ENCODE data around the gene KLHL22. TPM values are rescaled to one million over a fixed set of nuclear protein-coding genes. Genes with fewer than 3 reads are reported as not detected.
"Not testable (repeated sequence)": the region's sequence is repeated elsewhere in the genome, so short reads cannot be mapped to it uniquely, and the experiment has no call there.

Gene KLHL22
- total RNA-seq, 1 experiment from 2014 or later = 21.2 TPM

DNA sequence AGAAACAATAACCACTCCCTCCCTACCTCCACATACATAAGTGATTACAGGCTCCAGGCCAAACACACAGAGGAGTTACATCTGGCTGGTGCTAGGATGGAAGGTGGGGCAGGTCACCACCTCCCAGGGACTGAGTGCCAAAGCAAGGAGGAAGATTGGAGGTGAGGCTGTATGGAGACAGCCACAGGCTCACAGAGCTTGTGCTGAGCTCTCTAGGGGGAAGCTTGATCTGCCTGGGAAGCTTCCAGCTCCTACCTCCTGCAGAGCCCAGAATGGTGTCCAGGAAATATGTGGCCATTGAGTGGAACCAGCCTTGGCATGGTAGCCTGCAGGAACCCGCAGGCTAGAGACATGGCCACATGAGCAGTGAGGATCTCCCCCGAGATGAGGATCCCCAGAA is 8.2 kb upstream of the KLHL22 start:
- DNase-seq (ENCODE audit: low read depth) = peak; percentile 81

DNA sequence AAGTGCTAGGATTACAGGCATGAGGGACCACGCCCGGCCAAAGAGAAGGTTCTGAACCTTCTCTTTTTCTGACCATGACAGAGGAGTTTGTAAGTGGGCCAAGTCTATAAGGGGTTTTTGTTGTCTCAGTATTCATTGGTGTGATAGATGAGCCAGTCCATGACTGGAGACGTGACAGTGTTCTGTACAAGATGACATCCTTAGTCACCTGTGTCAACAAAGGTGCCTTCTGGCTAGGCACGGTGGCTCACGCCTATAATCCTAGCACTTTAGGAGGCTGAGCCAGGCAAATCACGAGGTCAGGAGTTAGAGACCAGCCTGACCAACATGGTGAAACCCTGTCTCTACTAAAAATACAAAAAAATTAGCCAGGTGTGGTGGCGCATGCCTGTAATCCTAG is 4.2 kb upstream of the KLHL22 start:
- DNase-seq (ENCODE audit: low read depth) = no peak

DNA sequence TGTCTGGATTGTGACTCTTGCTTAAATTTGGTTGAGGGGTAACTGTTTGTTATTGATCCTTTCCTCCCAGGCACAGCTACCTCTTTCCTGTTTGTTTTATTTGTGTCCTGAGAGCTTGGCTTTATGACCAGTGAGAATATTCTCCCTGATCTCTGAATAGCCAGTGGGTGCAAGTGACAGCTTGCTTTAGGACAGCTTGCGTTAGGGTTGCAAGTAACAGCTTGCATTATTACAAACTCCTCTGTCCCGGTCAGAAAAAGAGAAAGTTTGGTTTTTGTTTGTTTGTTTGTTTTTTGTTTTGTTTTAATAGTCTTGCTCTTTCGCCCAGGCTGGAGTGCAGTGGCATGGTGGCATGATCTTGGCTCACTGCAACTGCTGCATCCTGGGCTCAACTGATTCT is 3.3 kb upstream of the KLHL22 start:
- DNase-seq (ENCODE audit: low read depth) = no peak

DNA sequence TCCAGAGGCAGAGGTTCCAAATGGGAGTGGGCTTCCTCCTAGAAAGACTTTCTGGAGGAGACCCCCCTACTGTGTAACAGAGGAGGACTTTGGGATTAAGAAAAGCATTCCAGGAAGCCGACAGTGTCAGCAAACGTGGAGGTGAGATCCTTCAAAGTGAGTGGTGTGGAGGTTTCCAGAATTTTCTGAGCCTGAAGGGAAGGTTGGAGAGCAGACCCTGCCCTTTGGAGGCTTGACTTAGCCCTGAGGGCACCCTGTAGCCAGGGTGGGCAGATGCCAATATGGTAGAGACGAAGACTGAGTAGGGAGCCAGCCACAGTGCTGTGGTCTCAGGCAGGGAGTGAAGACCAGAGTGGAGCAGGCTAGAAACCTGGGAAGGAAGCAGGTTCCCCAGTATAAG is 1.8 kb upstream of the KLHL22 start:
- DNase-seq (ENCODE audit: low read depth) = no peak

DNA sequence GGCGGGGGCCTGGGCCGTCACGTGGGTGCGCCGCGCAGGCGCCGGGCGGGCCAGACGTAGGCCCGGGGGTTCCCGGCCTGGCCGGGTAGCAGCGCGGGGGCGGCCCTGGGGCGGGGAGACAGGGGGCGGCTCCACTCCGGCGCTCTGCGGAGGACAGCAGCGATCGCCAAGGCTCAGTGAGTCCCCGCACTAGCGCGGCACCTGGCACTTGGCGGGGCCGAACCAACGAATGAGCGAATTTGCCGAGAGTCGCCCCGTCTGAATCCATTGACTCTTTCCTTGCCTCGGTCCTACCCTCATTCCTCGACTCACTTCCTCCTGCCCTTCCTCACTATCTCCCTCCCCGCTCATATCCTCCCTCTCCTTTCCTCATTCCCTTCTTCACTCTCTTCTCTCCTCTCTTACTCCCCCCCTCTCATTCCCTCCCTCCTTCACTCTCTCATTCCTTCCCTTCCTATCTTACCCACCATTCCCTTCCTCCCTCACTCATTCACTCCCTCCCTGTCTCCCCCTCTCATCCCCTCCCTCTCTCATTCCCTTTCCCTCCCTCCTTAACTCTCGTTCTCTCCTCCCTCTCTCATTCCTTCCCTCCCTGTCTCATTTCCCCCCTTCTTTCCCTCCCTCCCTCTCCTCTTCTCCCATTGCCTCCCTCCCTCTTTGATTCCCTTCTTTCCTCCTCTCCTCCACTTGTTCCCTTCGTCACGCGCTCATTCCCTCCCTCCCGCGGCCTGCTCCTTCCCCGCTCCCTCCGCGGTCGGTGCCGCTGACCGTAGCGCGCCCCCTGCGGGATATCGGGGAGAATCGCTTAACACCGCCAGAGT is 476 bp upstream of the KLHL22 start:
- peak; percentile 82 for DNase-seq (ENCODE audit: low read depth)

DNA sequence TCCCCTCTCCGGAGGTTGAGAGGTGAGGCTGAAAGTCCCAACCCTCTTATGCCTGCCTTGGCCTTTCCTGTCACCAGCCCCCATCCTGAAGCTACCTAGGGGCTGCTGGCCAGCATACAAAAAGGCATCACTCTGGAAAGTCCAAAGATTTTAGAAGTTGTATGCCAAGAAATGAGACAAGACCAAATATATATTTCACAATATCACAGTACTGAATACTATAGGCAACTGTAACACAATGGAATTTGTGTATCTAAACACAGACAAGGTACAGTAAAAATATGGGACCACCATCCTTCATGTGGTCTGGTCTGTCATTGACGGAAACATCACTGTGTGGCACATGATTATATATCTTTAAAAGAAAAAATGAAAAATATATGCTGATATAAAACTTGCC is 4.2 kb downstream of the KLHL22 start:
- DNase-seq (ENCODE audit: low read depth) = no peak

DNA sequence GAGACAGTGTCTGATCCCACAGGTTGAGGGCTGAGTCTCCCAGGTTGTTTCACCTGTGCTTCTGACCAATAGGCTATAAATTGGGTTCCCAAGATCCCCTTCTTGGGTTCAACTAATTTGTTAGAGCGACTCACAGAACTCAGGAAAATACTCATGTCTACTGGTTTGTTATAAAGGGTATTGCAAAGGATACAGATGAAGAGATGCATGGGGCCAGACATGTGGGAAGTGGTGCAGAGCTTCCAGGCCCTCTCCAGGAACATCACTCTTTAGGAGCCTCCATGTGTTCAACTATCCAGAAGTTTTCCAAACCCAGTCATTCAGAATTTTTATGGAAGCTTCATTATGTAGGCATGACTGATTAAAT is 4.7 kb downstream of the KLHL22 start:
- DNase-seq (ENCODE audit: low read depth) = no peak

DNA sequence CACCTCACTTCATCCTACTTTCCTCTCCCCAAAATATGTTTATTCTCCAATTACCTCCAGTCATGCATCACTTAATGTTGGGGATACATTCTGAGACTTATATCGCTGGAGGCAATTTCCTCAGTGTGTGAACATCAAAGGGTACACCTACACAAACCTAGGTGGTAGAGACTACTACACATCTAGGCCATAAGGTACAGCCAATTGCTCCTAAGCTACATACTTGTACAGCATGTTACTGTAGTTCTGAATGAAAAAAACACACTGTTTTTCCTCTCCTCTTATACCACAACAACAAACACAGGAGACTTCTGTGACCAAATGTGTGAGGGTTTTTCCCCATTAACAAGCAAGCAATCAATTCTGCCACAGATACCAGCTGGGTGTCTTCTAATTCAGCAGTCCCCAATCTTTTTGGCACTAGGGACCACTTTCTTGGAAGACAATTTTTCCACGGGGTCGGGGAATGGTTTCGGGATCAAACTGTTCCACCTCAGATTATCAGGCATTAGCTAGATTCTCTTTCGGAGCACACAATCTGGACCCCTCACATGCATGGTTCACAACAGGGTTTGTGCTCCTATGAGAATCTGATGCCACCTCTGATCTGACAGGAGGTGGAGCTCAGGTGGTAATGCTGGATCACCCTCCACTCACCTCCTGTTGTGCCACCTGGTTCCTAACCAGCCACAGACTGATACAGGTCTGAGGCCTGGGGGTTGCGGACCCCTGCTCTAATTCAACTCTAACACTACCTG is 5.2 kb downstream of the KLHL22 start:
- DNase-seq (ENCODE audit: low read depth) = no peak

DNA sequence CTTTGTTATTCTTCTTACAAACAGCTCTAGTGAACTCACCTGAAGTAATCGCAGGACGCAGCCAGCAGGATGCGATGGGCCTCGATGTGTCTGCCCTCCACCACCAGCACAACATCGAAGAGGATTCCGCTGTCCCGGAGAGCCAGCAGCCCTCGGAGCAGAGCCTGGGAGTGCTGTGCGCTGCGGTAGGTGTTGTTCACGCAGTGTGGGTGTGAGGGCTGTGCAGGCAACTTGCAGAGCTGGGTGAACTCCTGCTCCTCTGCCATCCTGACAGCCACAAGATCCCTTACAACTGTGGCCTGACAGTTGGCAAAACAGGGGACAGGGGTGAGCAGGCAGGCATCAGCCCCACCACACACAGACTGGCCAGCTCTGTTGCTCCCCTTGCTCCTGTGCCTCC is 6.6 kb downstream of the KLHL22 start:
- DNase-seq (ENCODE audit: low read depth) = no peak

DNA sequence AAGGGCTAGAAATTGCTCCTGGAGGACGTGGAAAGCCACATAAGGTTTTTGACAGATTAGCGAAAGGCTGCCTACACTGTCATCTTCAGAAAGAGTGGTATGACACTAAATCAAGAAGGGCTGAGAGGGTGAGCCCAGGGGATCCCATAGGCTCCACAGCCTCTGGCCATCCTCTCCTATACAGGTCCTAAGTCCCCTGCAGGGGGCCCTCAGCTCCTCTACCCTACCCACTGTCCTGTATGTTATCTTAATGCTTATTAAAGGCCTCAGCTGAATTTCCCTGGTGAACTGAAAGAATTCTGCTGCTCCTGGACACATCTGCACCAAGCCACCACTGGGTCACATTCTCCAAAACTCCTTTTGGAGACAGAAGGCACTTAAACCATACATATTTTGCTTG is 7.9 kb downstream of the KLHL22 start:
- DNase-seq (ENCODE audit: low read depth) = no peak

DNA sequence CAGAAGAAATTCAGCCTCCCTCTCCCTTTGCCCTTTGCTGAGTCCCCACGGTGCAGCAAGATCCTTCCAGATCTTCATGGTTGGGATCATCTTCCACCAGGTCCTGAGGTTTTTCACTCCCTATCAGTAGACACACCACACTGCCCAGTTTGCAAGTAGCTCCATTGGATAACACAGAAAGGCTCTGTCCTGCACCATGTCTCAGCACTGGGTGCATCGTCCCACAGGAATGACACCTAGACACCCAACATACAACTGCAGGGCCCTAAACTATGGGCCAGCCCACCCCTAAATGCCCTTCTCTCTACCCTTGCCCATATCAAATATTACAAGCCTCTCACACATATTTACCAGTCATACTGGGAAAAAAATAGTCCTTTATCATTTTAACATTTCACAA is 9.4 kb downstream of the KLHL22 start:
- DNase-seq (ENCODE audit: low read depth) = no peak

DNA sequence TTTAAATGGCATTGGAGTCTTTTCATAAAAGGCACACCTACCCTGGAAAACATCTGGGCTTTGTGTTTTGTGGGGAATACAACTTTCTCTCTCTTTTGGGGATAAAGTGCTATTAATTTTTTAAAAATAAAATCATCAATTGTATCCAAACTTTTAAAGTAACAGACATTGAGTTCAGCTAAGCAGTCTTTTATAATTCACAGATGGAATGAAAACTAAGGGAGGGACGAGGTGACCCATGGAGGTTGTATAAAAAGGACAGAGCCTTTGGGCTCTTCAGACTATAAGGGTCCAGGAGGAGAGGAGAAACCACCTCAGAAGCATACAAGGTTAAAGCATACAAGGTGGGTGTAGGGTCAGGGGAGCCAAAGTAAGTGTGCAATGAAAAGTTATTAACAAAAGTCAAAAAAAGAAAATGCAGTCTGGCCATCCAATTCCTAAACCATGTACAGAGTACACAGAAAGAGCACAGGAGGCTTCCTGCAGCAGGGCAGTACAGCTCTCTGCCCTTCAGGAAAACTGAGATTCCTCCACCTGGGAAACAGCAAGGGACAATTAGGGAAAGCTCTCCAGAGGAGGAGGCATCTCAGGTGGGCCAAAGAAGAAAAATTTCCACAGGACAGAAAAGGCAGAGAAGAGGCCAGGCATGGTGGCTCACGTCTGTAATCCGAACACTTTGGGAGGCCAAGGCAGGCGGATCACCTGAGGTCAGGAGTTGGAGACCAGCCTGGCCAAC is 10.5 kb downstream of the KLHL22 start:
- no peak for DNase-seq (ENCODE audit: low read depth)

DNA sequence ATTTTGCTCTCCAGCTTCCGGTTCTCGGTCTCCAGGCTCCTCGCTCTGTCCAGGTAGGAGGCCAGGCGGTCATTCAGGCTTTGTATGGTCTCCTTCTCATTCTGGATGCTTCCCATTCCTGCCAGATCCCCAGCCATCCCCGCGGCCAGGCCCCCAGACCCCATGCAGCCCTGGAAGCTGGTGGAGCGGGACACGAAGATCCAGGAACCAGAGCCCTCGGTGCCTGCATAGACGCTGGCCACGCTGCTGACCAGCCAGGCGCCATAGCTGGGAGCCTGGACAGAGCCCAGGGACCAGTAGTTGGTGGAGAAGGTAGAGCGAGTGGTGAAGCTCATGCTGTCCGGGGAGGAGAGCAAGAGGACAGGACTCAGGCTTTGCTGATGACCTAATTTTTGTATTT is 11.8 kb downstream of the KLHL22 start:
- DNase-seq (ENCODE audit: low read depth) = no peak

DNA sequence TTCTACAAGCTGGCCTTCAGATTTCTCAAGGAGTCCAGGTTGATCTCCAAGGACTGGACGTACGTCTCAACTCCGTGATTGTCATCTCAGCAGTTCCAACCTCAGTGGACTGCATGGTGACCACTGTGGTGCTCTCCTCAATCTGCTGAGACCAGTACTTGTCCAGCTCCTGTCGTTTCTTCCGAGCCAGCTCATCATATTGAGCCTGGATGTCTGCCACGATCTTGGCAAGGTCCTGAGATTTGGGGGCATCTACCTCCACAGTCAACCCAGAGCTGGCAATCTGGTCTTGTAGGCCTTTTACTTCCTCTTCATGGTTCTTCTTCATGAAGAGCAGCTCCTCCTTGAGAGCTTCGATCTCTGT is 12.5 kb downstream of the KLHL22 start:
- not testable (repeated sequence) for DNase-seq (ENCODE audit: low read depth)

DNA sequence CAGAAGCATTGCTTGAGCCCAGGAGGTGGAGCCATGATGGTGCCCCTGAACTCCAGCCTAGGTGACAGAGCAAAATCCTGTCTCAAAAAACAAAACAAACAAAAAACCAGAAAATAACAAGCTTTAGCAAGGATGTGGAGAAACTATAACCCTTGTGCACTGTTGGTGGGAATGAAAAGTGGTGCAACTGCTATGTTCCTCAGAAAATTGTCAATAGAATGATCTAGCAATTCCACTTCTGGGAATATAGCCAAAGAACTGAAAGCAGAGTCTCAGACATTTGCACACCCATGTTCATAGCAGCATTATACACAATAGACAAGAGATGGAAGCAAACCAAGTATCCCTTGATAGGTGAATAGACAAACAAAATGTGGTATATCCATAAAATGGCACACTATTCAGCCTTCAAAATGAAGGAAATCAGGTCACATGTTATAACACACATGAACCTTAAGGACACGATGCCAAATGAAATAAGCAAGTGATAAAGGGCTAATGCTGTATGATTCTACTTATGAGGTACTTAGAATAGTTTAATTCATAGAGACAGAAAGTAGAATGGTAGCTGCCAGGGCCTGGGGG is 15.9 kb downstream of the KLHL22 start:
- no peak for DNase-seq (ENCODE audit: low read depth)

DNA sequence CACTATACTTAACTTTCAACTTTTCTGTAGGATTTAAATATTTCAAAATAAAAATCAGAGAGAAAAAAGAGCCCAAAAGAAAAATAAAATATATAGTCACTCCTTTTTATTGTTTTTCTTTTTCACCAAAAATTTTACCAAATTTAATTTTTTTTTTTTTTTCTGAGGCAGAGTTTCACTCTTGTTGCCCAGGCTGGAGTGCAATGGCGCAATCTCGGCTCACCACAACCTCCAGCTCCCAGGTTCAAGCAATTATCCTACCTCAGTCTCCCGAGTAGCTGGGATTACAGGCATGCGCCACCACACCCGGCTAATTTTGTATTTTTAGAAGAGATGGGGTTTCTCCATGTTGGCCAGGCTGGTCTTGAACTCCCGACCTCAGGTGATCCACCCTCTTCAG is 17.5 kb downstream of the KLHL22 start:
- not testable (repeated sequence) for DNase-seq (ENCODE audit: low read depth)

DNA sequence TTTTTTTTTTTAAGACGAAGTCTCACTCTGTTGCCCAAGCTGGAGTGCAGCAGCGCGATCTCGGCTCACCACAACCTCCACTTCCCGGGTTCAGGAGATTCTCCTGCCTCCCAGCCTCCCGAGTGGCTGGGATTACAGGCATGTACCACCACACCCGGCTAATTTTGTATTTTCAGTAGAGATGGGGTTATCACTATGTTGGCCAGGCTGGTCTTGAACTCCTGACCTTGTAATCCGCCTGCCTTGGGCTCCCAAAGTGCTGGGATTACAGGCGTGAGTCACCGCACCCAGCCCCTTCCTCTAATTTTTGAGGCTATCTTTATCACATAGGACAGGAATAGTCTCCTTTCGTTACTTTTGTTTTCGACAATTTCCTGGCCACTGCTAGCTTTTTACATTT is 20.0 kb downstream of the KLHL22 start:
- not testable (repeated sequence) for DNase-seq (ENCODE audit: low read depth)

DNA sequence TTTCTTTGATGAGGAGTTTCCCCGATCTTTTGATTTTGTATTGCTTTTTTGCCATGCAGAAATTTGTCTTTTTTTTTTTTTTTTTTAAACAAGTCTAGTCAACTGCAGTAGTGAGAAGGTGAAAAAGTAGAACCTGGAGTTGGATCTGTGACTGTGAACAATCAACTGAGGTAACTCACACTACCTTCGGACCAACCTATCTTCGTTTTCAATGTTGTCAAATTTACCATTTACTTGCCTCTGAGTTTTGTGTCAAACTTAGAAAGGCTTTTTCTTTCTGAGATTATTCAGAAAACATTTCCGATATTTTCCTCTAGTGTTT is 20.5 kb downstream of the KLHL22 start:
- DNase-seq (ENCODE audit: low read depth) = no peak

DNA sequence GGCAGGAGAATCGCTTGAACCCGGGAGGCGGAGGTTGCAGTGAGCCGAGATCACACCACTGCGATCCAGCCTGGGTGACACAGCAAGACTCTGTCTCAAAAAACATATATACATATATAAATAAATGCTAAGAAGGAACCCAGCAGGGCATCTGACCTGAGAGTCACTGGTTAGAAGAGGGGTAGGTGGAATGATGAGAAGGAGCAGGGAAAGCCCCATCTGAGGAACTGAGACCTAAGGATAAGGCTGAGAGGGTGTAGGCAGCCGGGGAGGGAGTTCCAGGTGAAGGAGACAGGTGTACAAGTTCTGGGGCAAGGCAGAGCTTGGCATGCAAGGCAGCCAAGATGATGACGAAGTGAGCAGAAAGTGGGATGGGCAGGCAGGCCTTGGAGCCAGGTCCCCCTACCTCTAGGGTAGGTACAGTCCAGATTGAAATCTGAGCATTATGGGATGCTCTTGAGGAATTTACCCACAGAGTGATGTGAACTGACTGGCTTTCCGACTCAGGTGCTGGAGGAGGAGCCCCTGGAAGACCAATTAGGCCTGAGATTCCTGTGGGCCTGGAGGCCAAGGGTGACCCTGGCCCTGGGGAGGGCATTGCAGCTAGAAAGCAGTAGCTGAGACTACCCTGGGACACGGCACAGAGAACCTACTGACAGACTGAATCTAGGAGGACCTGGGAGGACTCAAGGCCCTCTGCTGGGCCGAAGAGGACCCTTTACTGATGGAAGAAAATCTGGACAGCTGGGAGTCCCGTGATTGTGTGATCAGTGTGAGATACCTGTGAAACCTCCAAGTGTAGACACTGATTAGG is 22.8 kb downstream of the KLHL22 start:
- no peak for DNase-seq (ENCODE audit: low read depth)

DNA sequence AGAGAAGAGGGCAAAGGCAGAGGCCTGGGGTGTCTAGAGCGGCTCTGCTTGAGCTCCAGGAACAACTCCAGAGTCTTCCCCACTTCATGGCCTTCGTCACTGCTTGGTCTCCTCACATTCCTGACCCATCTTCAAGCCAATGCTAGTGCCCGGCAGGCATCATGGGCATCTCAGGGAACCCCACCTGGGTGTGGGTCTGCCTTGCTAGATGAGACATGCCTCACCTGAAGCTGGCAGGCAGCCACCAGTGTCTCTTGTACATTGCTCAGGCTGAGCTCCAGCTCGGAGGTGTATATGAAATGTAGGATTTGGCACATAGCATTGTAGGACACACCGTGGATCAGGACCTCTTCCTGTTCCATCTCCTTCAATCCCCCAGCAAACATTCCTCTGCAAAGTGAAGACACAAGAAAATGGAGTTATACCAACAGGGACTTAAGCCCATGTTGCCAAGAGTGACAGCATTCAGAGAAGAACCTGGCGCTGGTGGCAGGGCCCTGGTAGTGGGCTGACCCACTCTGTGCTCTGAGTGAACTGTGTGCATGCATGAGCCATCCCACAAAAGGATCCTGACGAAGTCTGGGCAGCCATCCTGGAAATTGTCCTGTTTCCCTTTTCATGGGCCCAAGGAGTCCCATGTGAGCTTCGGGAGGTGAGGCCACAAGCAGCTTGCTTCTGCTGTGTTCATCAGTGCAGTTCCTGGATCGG is 24.3 kb downstream of the KLHL22 start:
- DNase-seq (ENCODE audit: low read depth) = no peak

DNA sequence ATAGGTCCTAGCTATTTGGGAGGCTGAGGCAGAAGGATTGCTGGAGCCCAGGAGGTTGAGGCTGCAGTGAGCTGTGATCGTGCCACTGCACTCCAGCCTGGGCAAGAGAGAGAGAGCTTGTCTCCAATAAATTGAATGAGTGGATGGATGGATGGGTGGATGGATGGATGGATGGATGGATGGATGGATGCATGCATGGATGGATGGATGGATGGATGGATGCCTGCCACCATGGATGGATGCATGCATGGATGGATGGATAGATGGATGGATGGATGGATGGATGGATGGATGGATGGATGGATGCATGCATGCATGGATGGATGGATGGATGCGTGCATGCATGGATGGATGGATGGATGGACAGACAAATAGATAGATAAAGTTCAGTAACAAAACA is 25.1 kb downstream of the KLHL22 start:
- DNase-seq (ENCODE audit: low read depth) = not testable (repeated sequence)

All from M059J (cell line).